COLO668 (cell line): ENCODE measurements around the gene GIPC2.
"Not testable (repeated sequence)": the region's sequence is repeated elsewhere in the genome, so short reads cannot be mapped to it uniquely, and the experiment has no call there.

Experiments used
- DNase-seq: peaks from one replicate; lab custom pipeline; 2025; ENCODE audit not compliant: unreplicated experiment; lab: John Stamatoyannopoulos, UW

Gene GIPC2

GRCh38 chr1:78094639-78095038, 48.9 kb downstream of the GIPC2 start:
- DNase-seq = no peak

- DNase-seq = no peak
Measured at GRCh38 chr1:78095593-78095992, 49.8 kb downstream of the GIPC2 start.

- no peak for DNase-seq
Measured at GRCh38 chr1:78096017-78096416, 50.3 kb downstream of the GIPC2 start.

GRCh38 chr1:78096976-78097375, 51.2 kb downstream of the GIPC2 start:
- no peak for DNase-seq

GRCh38 chr1:78101051-78101450, 55.3 kb downstream of the GIPC2 start:
- DNase-seq = no peak

GRCh38 chr1:78101514-78101913, 55.7 kb downstream of the GIPC2 start:
- no peak for DNase-seq

GRCh38 chr1:78102082-78102481, 56.3 kb downstream of the GIPC2 start:
- DNase-seq = no peak

- DNase-seq = no peak
Measured at GRCh38 chr1:78102916-78103315, 57.1 kb downstream of the GIPC2 start.

GRCh38 chr1:78104322-78104721, 58.6 kb downstream of the GIPC2 start:
- DNase-seq = no peak

GRCh38 chr1:78109659-78110058, 63.9 kb downstream of the GIPC2 start:
- DNase-seq = not testable (repeated sequence)

GRCh38 chr1:78113156-78113916, 67.6 kb downstream of the GIPC2 start:
- DNase-seq = no peak

GRCh38 chr1:78114034-78114956, 68.5 kb downstream of the GIPC2 start:
- DNase-seq = peak; percentile 78

GRCh38 chr1:78120485-78120884, 74.7 kb downstream of the GIPC2 start:
- not testable (repeated sequence) for DNase-seq

GRCh38 chr1:78121710-78122109, 75.9 kb downstream of the GIPC2 start:
- no peak for DNase-seq

GRCh38 chr1:78122389-78122788, 76.6 kb downstream of the GIPC2 start:
- no peak for DNase-seq

GRCh38 chr1:78126506-78126905, 80.7 kb downstream of the GIPC2 start:
- no peak for DNase-seq

- DNase-seq = no peak
Measured at GRCh38 chr1:78132174-78132947, 86.6 kb downstream of the GIPC2 start.

GRCh38 chr1:78132948-78133322, 87.2 kb downstream of the GIPC2 start:
- no peak for DNase-seq

- DNase-seq = no peak
Measured at GRCh38 chr1:78136680-78137079, 90.9 kb downstream of the GIPC2 start.

- no peak for DNase-seq
Measured at GRCh38 chr1:78141531-78142231, 95.9 kb downstream of the GIPC2 start.

- DNase-seq = no peak
Measured at GRCh38 chr1:78142736-78143135, 97.0 kb downstream of the GIPC2 start.
